Skeletal muscle tissue (tissue), 4 donors: Measurements from ENCODE around the gene C5orf63. TPM values are rescaled to one million over a fixed set of nuclear protein-coding genes. Genes with fewer than 3 reads are reported as not detected.
"Not testable (repeated sequence)": the region's sequence is repeated elsewhere in the genome, so short reads cannot be mapped to it uniquely, and the experiment has no call there.

ENCODE experiments used
- H3K27ac ChIP-seq: one replicate; pipeline ENCODE4 v1.7.0; 2013; ENCODE audit warnings: mild to moderate bottlenecking, low read depth, low read length, inconsistent platforms
- H3K27me3 ChIP-seq, 3 donors: one replicate each; pipeline ENCODE4 v1.7.0; 2013; ENCODE audit warnings: low read length in 3 of 3; ENCODE audit not compliant: control insufficient read depth in 3 of 3, insufficient read depth in 3 of 3
- H3K36me3 ChIP-seq, 3 donors: one replicate each; pipeline ENCODE4 v1.7.0; 2013; ENCODE audit warnings: low read length in 3 of 3; ENCODE audit not compliant: control insufficient read depth in 3 of 3, insufficient read depth in 3 of 3
- H3K4me1 ChIP-seq, 3 donors: one replicate each; pipeline ENCODE4 v1.7.0; 2013; ENCODE audit warnings: low read length in 3 of 3, mild to moderate bottlenecking in 3 of 3; ENCODE audit not compliant: control insufficient read depth in 3 of 3, insufficient read depth in 3 of 3
- H3K4me3 ChIP-seq, 3 donors: one replicate each; pipeline ENCODE4 v1.7.0; 2013; ENCODE audit warnings: low read length in 3 of 3
- H3K9ac ChIP-seq, 3 donors: one replicate each; pipeline ENCODE4 v1.7.0; 2013; ENCODE audit warnings: low read length in 3 of 3, mild to moderate bottlenecking in 3 of 3, moderate library complexity in 2 of 3, low read depth in 1 of 3
- H3K9me3 ChIP-seq, 3 donors: one replicate each; pipeline ENCODE4 v1.7.0; 2013; ENCODE audit warnings: low read length in 3 of 3; ENCODE audit not compliant: control insufficient read depth in 3 of 3
- total RNA-seq: library from RNA; depleted of rRNA; stranded (reverse); fragments of >200 nt; gene quantifications from one replicate; pipeline ENCODE4 v1.2.3, GENCODE V29; 2014
- donor health status: Osteomylitis.

C5orf63 gene
- total RNA-seq, 1 donor from 2014 or later: 3.7 TPM

DNA sequence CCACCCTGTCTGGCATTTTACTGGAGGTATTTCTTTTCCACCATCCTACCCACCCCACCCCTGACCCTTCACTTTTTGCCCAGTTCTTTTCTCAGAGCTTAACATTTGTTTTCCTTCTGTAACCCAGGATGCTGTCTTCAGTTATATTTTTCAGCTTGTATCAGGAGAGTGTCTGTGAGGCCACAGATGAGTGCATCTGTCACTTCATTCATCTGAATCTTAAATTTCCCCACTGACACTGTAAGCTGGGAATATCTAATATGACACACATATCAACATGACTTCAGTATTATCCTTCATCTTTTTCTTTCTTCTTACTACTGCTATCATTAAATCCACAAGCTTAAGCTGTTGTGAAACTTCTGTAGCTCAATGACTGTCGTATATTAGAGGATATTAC lies 47.8 kb downstream of the C5orf63 start:
- no peaks in the 10 kb centered on the region for H3K36me3 ChIP-seq
- peaks cover 11 to 30% (median 14%) of the 10 kb centered on the region in 3 donors for H3K4me1 ChIP-seq
- no peaks in the 10 kb centered on the region for H3K9me3 ChIP-seq
- H3K9ac ChIP-seq: peak overlapping the region in 1 of 3 donors; percentile 23
- H3K27ac ChIP-seq: peak overlapping the region; percentile 17
- no peaks in the 10 kb centered on the region for H3K27me3 ChIP-seq
- H3K4me3 ChIP-seq: no peak overlapping the region

DNA sequence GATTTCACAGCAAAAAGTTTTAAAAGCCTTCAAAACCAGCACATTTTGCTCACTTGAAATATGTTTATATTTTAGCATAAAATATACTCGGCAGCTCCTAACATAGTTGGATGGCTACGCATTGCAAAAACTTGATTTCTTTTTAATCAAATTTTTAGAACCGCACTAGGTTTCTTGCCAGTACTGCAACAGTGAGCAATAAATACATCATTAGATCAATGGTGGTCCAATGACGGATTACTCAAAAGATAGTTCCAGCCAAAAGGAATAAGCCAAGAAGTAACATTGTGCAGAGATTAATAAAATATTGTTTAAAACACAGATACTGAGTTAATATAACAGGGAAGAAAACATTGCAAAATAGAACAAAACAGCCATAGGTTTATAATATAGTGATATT lies 48.5 kb downstream of the C5orf63 start:
- H3K36me3 ChIP-seq: no peaks in the 10 kb centered on the region
- no peaks in the 10 kb centered on the region for H3K9me3 ChIP-seq
- H3K4me3 ChIP-seq: no peak overlapping the region
- H3K27me3 ChIP-seq: no peaks in the 10 kb centered on the region
- H3K27ac ChIP-seq: no peak overlapping the region
- H3K9ac ChIP-seq: no peak overlapping the region
- peaks cover 11 to 28% (median 13%) of the 10 kb centered on the region in 3 donors for H3K4me1 ChIP-seq

DNA sequence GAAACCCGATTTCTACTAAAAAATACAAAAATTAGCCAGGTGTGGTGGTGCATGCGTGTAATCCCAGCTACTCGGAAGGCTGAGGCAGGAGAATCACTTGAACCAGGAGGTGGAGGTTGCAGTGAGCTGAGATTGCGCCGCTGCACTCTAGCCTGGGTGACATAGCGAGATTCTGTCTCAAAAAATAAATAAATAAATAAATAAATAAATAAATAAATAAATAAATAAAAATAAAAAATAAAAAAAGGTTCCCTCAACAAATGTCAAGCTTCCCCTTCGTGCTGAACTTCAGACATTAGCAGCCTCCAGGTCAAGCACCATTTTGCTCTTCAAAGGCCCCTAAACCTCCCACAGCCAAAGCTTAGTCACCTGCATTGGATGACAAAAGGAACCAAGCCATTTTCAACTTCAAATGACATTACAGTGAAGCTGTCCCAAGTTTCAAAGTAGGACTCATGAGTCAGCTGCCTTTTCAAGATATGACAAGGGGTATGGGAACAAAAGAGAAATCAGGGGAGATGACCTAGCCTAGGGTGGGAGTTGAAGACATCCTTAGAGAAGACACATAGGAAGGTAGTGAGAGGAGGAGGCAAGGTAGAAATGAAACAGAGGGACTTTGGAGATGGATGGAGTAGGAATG lies 49.6 kb downstream of the C5orf63 start:
- H3K4me3 ChIP-seq, H3K27me3 ChIP-seq, H3K27ac ChIP-seq, H3K9me3 ChIP-seq, H3K36me3 ChIP-seq, H3K9ac ChIP-seq: not testable (repeated sequence)
- H3K4me1 ChIP-seq: peaks cover 3 to 23% (median 7%) of the 10 kb centered on the region in 3 donors

DNA sequence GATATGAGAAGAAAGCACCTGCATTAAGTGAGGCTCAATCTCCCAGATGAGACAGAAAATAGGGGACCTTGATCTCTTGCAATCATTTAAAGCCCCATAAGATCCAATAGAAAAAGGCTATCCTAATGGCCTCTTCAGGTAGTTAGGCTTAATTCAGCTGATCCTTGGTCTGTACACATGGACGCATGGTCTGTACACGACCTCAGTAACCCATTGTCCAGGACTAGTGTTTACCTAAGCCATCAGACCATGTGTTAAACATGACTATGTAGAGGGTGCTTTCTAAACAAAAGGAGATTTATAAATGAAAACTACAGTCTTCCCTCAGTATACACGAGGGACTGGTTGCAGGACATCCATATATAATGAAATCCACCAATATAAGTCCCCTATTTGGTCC lies 50.5 kb downstream of the C5orf63 start:
- Histone ChIP-seq H3K27me3 (no peaks in the 10 kb centered on the region), H3K4me1 (peaks cover 0 to 21% (median 5%) of the 10 kb centered on the region in 3 donors), H3K9me3 (no peaks in the 10 kb centered on the region), H3K27ac (no peak overlapping the region), H3K4me3 (no peak overlapping the region), H3K9ac (no peak overlapping the region), H3K36me3 (no peaks in the 10 kb centered on the region)

DNA sequence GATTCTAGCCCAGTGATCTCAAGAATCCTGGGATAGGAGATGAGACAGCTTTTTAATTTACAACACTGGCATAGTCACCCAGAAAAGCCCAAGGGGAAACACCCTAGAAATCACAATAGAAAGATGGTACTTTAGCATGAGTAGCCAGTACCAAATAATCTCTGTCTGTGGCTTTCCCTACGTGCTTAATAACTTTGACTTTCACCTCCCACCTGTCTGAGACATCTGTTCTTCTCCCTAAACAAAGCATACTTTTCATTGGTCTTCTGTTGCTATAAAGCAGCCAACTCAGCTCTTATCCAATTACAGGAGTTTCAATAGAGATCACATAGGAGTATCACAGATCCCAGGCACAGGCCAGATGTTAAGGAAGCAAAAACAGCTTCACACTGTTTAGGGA lies 53.4 kb downstream of the C5orf63 start:
- no peaks in the 10 kb centered on the region for H3K27me3 ChIP-seq
- peaks cover 0 to 8% (median 2%) of the 10 kb centered on the region in 3 donors for H3K4me1 ChIP-seq
- H3K27ac ChIP-seq: no peak overlapping the region
- no peaks in the 10 kb centered on the region for H3K36me3 ChIP-seq
- H3K9me3 ChIP-seq: no peaks in the 10 kb centered on the region
- no peak overlapping the region for H3K9ac ChIP-seq
- no peak overlapping the region for H3K4me3 ChIP-seq

DNA sequence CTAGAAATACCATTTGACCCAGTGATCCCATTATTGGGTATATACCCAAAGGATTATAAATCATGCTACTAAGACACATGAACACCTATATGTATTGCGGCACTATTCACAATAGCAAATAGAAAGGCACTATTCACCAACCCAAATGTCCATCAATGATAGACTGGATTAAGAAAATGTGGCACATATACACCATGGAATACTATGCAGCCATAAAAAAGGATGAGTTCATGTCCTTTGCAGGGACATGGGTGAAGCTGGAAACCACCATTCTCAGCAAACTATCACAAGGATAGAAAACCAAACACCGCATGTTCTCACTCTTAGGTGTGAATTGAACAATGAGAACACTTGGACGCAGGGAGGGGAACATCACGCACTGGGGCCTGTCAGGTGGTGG lies 56.6 kb downstream of the C5orf63 start:
- H3K9me3 ChIP-seq, H3K27me3 ChIP-seq, H3K4me1 ChIP-seq, H3K27ac ChIP-seq, H3K4me3 ChIP-seq, H3K9ac ChIP-seq, H3K36me3 ChIP-seq: not testable (repeated sequence)

DNA sequence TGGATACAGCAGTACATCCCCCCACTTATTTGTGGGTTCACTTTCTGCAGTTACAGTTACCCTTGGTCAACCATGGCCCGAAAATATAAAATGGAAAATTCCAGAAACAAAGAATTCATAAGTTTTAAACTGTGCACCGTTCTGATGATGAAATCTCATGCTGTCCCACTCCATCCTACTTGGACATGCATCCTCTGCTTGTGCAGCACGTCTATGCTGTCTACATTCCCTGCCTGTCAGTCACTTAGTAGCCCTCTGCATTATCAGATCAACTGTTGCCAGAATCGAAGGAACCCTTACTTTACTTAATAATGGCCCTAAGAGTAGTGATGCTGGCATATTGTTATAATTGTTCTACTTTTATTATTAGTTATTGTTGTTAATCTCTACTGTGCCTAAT lies 57.6 kb downstream of the C5orf63 start:
- H3K4me3 ChIP-seq: no peak overlapping the region
- no peaks in the 10 kb centered on the region for H3K27me3 ChIP-seq
- H3K9ac ChIP-seq: no peak overlapping the region
- H3K4me1 ChIP-seq: peaks cover 0 to 12% (median 8%) of the 10 kb centered on the region in 3 donors
- no peaks in the 10 kb centered on the region for H3K9me3 ChIP-seq
- H3K36me3 ChIP-seq: no peaks in the 10 kb centered on the region
- no peak overlapping the region for H3K27ac ChIP-seq

DNA sequence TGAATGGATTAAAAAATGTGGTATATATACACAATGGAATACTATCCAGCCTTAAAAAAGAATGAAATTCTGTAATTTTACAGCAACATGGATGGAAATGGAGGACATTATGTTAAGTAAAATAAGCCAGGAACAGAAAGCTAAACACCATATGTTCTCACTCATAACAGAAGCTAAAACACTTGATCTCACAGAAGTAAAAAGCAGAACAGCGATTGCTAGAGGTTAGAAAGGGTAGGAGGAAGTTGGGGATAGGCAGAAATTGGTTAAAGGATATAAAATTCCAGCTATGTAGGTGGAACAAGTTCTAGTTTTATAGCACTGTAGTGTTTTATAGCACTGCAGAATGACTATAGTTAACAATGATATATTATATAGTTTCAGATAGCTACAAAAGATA lies 58.7 kb downstream of the C5orf63 start:
- H3K4me1 ChIP-seq: peaks cover under 1 to 17% (median 16%) of the 10 kb centered on the region in 3 donors
- no peaks in the 10 kb centered on the region for H3K9me3 ChIP-seq
- H3K9ac ChIP-seq: no peak overlapping the region
- no peaks in the 10 kb centered on the region for H3K36me3 ChIP-seq
- no peak overlapping the region for H3K4me3 ChIP-seq
- H3K27me3 ChIP-seq: no peaks in the 10 kb centered on the region
- H3K27ac ChIP-seq: no peak overlapping the region

DNA sequence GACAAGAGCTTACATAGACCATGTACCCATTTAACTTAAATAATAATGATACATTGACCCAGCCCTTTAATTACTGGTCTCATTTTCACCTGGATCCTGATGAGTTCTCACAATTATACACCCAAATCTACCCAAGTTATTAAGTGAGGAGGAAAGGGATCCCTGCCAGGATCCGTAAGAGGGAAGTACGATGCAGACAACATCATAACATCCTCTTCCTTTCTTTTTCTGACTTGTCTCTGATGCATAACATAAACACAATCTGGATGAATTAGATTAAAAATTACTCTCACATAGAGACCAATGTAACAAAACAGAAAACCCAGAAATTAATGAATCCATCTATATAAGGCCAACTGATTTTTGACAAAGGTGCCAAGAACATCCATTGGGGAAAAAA lies 59.9 kb downstream of the C5orf63 start:
- Histone ChIP-seq H3K36me3 (no peaks in the 10 kb centered on the region), H3K4me3 (no peak overlapping the region), H3K9ac (no peak overlapping the region), H3K9me3 (no peaks in the 10 kb centered on the region), H3K4me1 (peaks cover 2 to 20% (median 19%) of the 10 kb centered on the region in 3 donors), H3K27ac (no peak overlapping the region), H3K27me3 (no peaks in the 10 kb centered on the region)

DNA sequence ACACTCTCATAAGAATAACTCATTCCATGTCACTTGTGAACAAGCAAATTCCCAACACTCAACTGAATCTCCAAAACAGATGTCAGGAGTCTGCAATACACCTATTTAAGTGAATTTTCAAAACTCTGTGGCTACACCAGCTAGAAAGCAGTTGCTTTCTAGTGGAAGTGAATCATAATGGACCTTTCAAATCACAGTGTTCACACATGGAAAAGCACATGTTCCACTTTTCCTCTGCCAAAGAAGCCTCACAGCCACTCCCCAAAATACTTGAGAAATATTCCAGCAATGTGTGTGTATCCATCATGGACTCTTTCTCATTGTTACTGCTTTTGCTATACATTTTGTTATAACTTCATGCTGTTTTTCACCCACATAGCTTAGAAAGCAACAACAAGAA lies 60.4 kb downstream of the C5orf63 start:
- peaks cover 7 to 23% (median 23%) of the 10 kb centered on the region in 3 donors for H3K4me1 ChIP-seq
- no peak overlapping the region for H3K4me3 ChIP-seq
- H3K9ac ChIP-seq: no peak overlapping the region
- no peaks in the 10 kb centered on the region for H3K27me3 ChIP-seq
- H3K27ac ChIP-seq: peak overlapping the region; percentile 4
- H3K36me3 ChIP-seq: no peaks in the 10 kb centered on the region
- H3K9me3 ChIP-seq: no peaks in the 10 kb centered on the region
